CD4-positive, alpha-beta T cell treated with Interleukin-15 for 4 hours (primary cell): ENCODE measurements around the gene RRP1B.
"Not testable (repeated sequence)": the region's sequence is repeated elsewhere in the genome, so short reads cannot be mapped to it uniquely, and the experiment has no call there.

Source experiments
- DNase-seq: peaks from one replicate; pipeline ENCODE4 v3.0.0-alpha.2; 2020; ENCODE audit warnings: low spot score

Gene RRP1B

GRCh38 chr21:43676391-43676790 is 17.0 kb downstream of the RRP1B start:
- DNase-seq: no peak

GRCh38 chr21:43679951-43680350 is 20.6 kb downstream of the RRP1B start:
- DNase-seq: no peak

GRCh38 chr21:43680421-43680820 is 21.1 kb downstream of the RRP1B start:
- DNase-seq: not testable (repeated sequence)

GRCh38 chr21:43681650-43682049 is 22.3 kb downstream of the RRP1B start:
- no peak for DNase-seq

GRCh38 chr21:43684424-43684823 is 25.1 kb downstream of the RRP1B start:
- DNase-seq: no peak

- DNase-seq: no peak
These were observed 27.6 kb downstream of the RRP1B start for GRCh38 chr21:43686811-43687565.

- DNase-seq: no peak
These were observed 28.4 kb downstream of the RRP1B start for GRCh38 chr21:43687566-43688399.

GRCh38 chr21:43688906-43689305 is 29.5 kb downstream of the RRP1B start:
- no peak for DNase-seq

GRCh38 chr21:43689556-43690337 is 30.4 kb downstream of the RRP1B start:
- DNase-seq: no peak

GRCh38 chr21:43690346-43690745 is 31.0 kb downstream of the RRP1B start:
- no peak for DNase-seq

- no peak for DNase-seq
These were observed 31.9 kb downstream of the RRP1B start for GRCh38 chr21:43691086-43691795.

GRCh38 chr21:43691801-43692200 is 32.4 kb downstream of the RRP1B start:
- no peak for DNase-seq

- DNase-seq: no peak
These were observed 33.6 kb downstream of the RRP1B start for GRCh38 chr21:43692949-43693348.

- DNase-seq: no peak
These were observed 34.6 kb downstream of the RRP1B start for GRCh38 chr21:43693981-43694380.

- no peak for DNase-seq
These were observed 35.2 kb downstream of the RRP1B start for GRCh38 chr21:43694437-43695079.

GRCh38 chr21:43696214-43696613 is 36.9 kb downstream of the RRP1B start:
- no peak for DNase-seq

- no peak for DNase-seq
These were observed 38.6 kb downstream of the RRP1B start for GRCh38 chr21:43697758-43698643.

- DNase-seq: not testable (repeated sequence)
These were observed 40.1 kb downstream of the RRP1B start for GRCh38 chr21:43699492-43699777.

GRCh38 chr21:43699933-43700599 is 40.7 kb downstream of the RRP1B start:
- no peak for DNase-seq
